ENCODE results near the gene ARHGAP6. TPM values are rescaled to one million over a fixed set of nuclear protein-coding genes. Genes with fewer than 3 reads are reported as not detected.

The ARHGAP6 gene
- total RNA-seq, 1 experiment from 2014 or later, result 0.10 TPM

GRCh38 chrX:11244636-11245035 is 421.1 kb downstream of the ARHGAP6 start:
- no peaks in the 10 kb centered on the region for H3K4me1 ChIP-seq (ENCODE audit: control insufficient read depth in 1 of 2, insufficient read depth in 2 of 2, low read length in 2 of 2)
- ATAC-seq, result no peak
- no peak overlapping the region for H3K4me2 ChIP-seq (ENCODE audit: low read length)
- no peaks in the 10 kb centered on the region for H4K20me1 ChIP-seq (ENCODE audit: insufficient read depth)
- H3K27me3 ChIP-seq (ENCODE audit: insufficient read depth, low read length), result no peaks in the 10 kb centered on the region
- POLR2A ChIA-PET, result no interaction called here
- no TSS peak for BruUV-seq (replicated peaks)
- no peak overlapping the region for H2AFZ ChIP-seq (ENCODE audit: low read depth, low read length, poor library complexity, severe bottlenecking)
- TF ChIP-seq ZFX (IDR thresholded peaks at IDR 0.05), result no peak
- H3K9me3 ChIP-seq (ENCODE audit: control insufficient read depth in 1 of 2, insufficient read depth in 1 of 2, low read depth in 1 of 2, low read length in 2 of 2), result no peaks in the 10 kb centered on the region
- intact Hi-C loops (cut with micrococcal nuclease), result no loop called here
- RAD21 ChIA-PET (ENCODE audit: low non-redundant PET in 1 of 2, low total read pairs in 2 of 2, uncharacterized antibody in 2 of 2, unreplicated experiment in 2 of 2), result no interaction called here
- no peak overlapping the region for H3K9ac ChIP-seq (ENCODE audit: low read length)
- CTCF ChIA-PET, result no interaction called here
- H3K36me3 ChIP-seq (ENCODE audit: control insufficient read depth in 1 of 2, insufficient read depth in 2 of 2, low read length in 2 of 2), result no peaks in the 10 kb centered on the region
- no peaks in the 10 kb centered on the region for H3K9me2 ChIP-seq (ENCODE audit: insufficient read depth)
- no peak overlapping the region for H3K27ac ChIP-seq (ENCODE audit: low read depth, low read length)
- no peak overlapping the region for H3K4me3 ChIP-seq (replicated peaks in 1 of 2; ENCODE audit: low read depth in 1 of 2, low read length in 2 of 2)
- no peak for DNase-seq (ENCODE audit: low read depth, low spot score)
- no peaks in the 10 kb centered on the region for H3K79me2 ChIP-seq (ENCODE audit: insufficient read depth, low read length)

- Histone ChIP-seq H4K20me1 (ENCODE audit: insufficient read depth) (no peaks in the 10 kb centered on the region), H3K9ac (ENCODE audit: low read length) (no peak overlapping the region), H3K27me3 (ENCODE audit: insufficient read depth, low read length) (peaks cover 3% of the 10 kb centered on the region; the same call in 1 of the 2 replicates), H3K9me2 (ENCODE audit: insufficient read depth) (no peaks in the 10 kb centered on the region), H3K79me2 (ENCODE audit: insufficient read depth, low read length) (no peaks in the 10 kb centered on the region), H3K4me3 (replicated peaks in 1 of 2; ENCODE audit: low read depth in 1 of 2, low read length in 2 of 2) (no peak overlapping the region), H3K27ac (ENCODE audit: low read depth, low read length) (no peak overlapping the region), H3K9me3 (ENCODE audit: control insufficient read depth in 1 of 2, insufficient read depth in 1 of 2, low read depth in 1 of 2, low read length in 2 of 2) (no peaks in the 10 kb centered on the region), H3K4me1 (ENCODE audit: control insufficient read depth in 1 of 2, insufficient read depth in 2 of 2, low read length in 2 of 2) (no peaks in the 10 kb centered on the region), H3K36me3 (ENCODE audit: control insufficient read depth in 1 of 2, insufficient read depth in 2 of 2, low read length in 2 of 2) (no peaks in the 10 kb centered on the region), H2AFZ (ENCODE audit: low read depth, low read length, poor library complexity, severe bottlenecking) (no peak overlapping the region), H3K4me2 (ENCODE audit: low read length) (no peak overlapping the region)
- ChIA-PET CTCF (no interaction called here), POLR2A (no interaction called here), RAD21 (ENCODE audit: low non-redundant PET in 1 of 2, low total read pairs in 2 of 2, uncharacterized antibody in 2 of 2, unreplicated experiment in 2 of 2) (no interaction called here)
- no peak for DNase-seq (ENCODE audit: low read depth, low spot score)
- intact Hi-C loops (cut with micrococcal nuclease), result no loop called here
- no peak for ATAC-seq
- no TSS peak for BruUV-seq (replicated peaks)
- no peak for TF ChIP-seq JUND (IDR thresholded peaks at IDR 0.05)
- TF ChIP-seq TCF7L2 (IDR thresholded peaks at IDR 0.05; ENCODE audit: borderline replicate concordance, extremely low read depth, insufficient read depth, insufficient read length), result no peak
- TF ChIP-seq CEBPB (IDR thresholded peaks at IDR 0.05; ENCODE audit: low read depth), result no peak
- no peak for TF ChIP-seq SRF (IDR thresholded peaks at IDR 0.05; ENCODE audit: low read depth)
- no peak for TF ChIP-seq ZFX (IDR thresholded peaks at IDR 0.05)
- no peak for TF ChIP-seq REST (IDR thresholded peaks at IDR 0.05; ENCODE audit: low read depth)
- no peak for TF ChIP-seq EZH2 (IDR thresholded peaks at IDR 0.05)
- TF ChIP-seq CBX3 (IDR thresholded peaks at IDR 0.05; ENCODE audit: low read depth), result no peak
- TF ChIP-seq YY1 (IDR thresholded peaks at IDR 0.05; ENCODE audit: extremely low read depth, insufficient replicate concordance, low read depth, low read length), result no peak
- no peak for TF ChIP-seq SP1 (IDR thresholded peaks at IDR 0.05; ENCODE audit: low read depth)
- TF ChIP-seq POLR2AphosphoS5 (IDR thresholded peaks at IDR 0.05; ENCODE audit: low read depth, low read length), result no peak
- TF ChIP-seq ZBTB33 (IDR thresholded peaks at IDR 0.05; ENCODE audit: extremely low read depth, insufficient replicate concordance, low read length), result no peak
Measured at GRCh38 chrX:11242704-11243103, 423.0 kb downstream of the ARHGAP6 start.

Measured in HCT116 (cell line).